SU-DHL-6 (cell line): ENCODE data around the gene ANKRD60.

Source experiments
- H2AFZ ChIP-seq: fragments of 200-600 bp; sonication (generic); 2 replicates; pipeline ENCODE4 v1.6.1; 2014; ENCODE audit warnings: low read depth, mild to moderate bottlenecking, moderate library complexity, mixed read lengths, antibody characterized with exemption, low read length; ENCODE audit not compliant: severe bottlenecking
- H3F3A ChIP-seq: fragments of 200-600 bp; shearing (Covaris generic); 2 replicates; pipeline ENCODE4 v1.6.0; 2016; ENCODE audit warnings: antibody characterized with exemption, mild to moderate bottlenecking; ENCODE audit not compliant: insufficient read depth
- H3K27ac ChIP-seq: fragments of 200-600 bp; sonication (generic); 2 replicates; pipeline ENCODE4 v1.5.1; 2016; ENCODE audit warnings: low read depth, mild to moderate bottlenecking, low read length, moderate library complexity, mixed read lengths
- H3K27me3 ChIP-seq: fragments of 200-600 bp; sonication (generic), shearing (Covaris generic); 2 replicates; pipeline ENCODE4 v1.6.0; 2014; ENCODE audit warnings: mild to moderate bottlenecking, low read length
- H3K36me3 ChIP-seq: fragments of 200-600 bp; sonication (generic); 2 replicates; pipeline ENCODE4 v1.6.1; 2014; ENCODE audit warnings: mild to moderate bottlenecking, low read length, mixed read lengths
- H3K4me2 ChIP-seq: fragments of 300-600, 200-600 bp; shearing (Covaris generic), sonication (generic); 2 replicates; pipeline ENCODE4 v1.6.0; 2014; ENCODE audit warnings: low read length, low read depth, mild to moderate bottlenecking; ENCODE audit not compliant: poor library complexity, severe bottlenecking
- H3K4me3 ChIP-seq: fragments of 200-600 bp; sonication (generic); 2 replicates; pipeline ENCODE4 v1.5.1; 2014; ENCODE audit warnings: antibody characterized with exemption, low read length, mild to moderate bottlenecking, mixed read lengths; ENCODE audit not compliant: insufficient read depth, poor library complexity, severe bottlenecking
- H3K79me2 ChIP-seq: fragments of 200-600 bp; sonication (generic); 2 replicates; pipeline ENCODE4 v1.6.1; 2014; ENCODE audit warnings: mild to moderate bottlenecking, low read length, moderate library complexity; ENCODE audit not compliant: insufficient read depth
- H3K9ac ChIP-seq: fragments of 200-600 bp; sonication (generic); 2 replicates; pipeline ENCODE4 v1.7.0; 2014; ENCODE audit warnings: mild to moderate bottlenecking, low read length
- H3K9me2 ChIP-seq: fragments of 200-600 bp; sonication (generic); replicated peaks from 2 replicates; pipeline ENCODE4 v1.6.1; 2014; ENCODE audit warnings: low read length; ENCODE audit not compliant: insufficient read depth
- H3K9me3 ChIP-seq: fragments of 200-600 bp; sonication (generic); 2 replicates; pipeline ENCODE4 v1.6.1; 2014; ENCODE audit warnings: low read length, mixed read lengths; ENCODE audit not compliant: insufficient read depth
- H4K20me1 ChIP-seq: fragments of 200-600 bp; sonication (generic); 2 replicates; pipeline ENCODE4 v1.6.1; 2014; ENCODE audit warnings: low read depth, mild to moderate bottlenecking, antibody characterized with exemption, low read length, moderate library complexity, mixed read lengths
- EZH2phosphoT487 ChIP-seq: fragments of 200-600 bp; sonication (generic), shearing (Covaris generic); conservative IDR thresholded peaks from 2 replicates; pipeline ENCODE4 v1.6.1; 2018; ENCODE audit warnings: mild to moderate bottlenecking, antibody characterized with exemption, low read length, moderate library complexity, mixed read lengths
- TF ChIP-seq, protein P1 (sequence below): fragments of 200-600 bp; sonication (generic); IDR thresholded peaks from one replicate; pipeline ENCODE4 v1.5.1; 2017; ENCODE audit warnings: antibody characterized with exemption, mild to moderate bottlenecking, low read length, moderate library complexity; ENCODE audit not compliant: insufficient read depth, poor library complexity, severe bottlenecking

ANKRD60 gene

DNA sequence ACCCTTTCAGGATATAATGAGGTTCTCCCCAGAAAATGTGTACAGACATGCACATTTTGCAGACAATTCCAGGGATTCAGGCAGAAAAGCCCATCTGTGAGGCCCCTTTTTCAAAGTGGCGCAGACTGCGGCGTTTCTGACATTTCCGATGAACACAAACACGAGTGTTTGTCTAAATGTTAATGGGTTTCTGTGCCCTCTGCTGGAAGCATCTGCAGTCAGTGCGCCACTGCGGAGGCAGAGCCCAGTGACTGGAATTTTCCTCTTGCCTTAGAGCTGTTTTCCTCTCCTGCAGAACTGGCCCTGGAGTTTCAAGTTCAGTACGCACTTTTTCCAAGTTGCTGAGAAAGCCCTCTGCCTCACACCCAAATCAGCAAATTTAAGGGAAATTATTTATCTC lies 15.3 kb downstream of the ANKRD60 start:
- H3K27ac ChIP-seq, result no peak overlapping the region
- no peaks in the 10 kb centered on the region for H3K27me3 ChIP-seq
- H3K36me3 ChIP-seq, result no peaks in the 10 kb centered on the region
- no peaks in the 10 kb centered on the region for H3K9me3 ChIP-seq
- H3F3A ChIP-seq, result no peaks in the 10 kb centered on the region
- no peak overlapping the region for H3K4me2 ChIP-seq
- no peaks in the 10 kb centered on the region for H4K20me1 ChIP-seq
- H3K79me2 ChIP-seq, result no peaks in the 10 kb centered on the region
- H3K4me3 ChIP-seq, result no peak overlapping the region
- no peaks in the 10 kb centered on the region for H3K9me2 ChIP-seq
- H2AFZ ChIP-seq, result no peak overlapping the region
- TF ChIP-seq EZH2phosphoT487, result no peak
- TF ChIP-seq, protein P1, sequence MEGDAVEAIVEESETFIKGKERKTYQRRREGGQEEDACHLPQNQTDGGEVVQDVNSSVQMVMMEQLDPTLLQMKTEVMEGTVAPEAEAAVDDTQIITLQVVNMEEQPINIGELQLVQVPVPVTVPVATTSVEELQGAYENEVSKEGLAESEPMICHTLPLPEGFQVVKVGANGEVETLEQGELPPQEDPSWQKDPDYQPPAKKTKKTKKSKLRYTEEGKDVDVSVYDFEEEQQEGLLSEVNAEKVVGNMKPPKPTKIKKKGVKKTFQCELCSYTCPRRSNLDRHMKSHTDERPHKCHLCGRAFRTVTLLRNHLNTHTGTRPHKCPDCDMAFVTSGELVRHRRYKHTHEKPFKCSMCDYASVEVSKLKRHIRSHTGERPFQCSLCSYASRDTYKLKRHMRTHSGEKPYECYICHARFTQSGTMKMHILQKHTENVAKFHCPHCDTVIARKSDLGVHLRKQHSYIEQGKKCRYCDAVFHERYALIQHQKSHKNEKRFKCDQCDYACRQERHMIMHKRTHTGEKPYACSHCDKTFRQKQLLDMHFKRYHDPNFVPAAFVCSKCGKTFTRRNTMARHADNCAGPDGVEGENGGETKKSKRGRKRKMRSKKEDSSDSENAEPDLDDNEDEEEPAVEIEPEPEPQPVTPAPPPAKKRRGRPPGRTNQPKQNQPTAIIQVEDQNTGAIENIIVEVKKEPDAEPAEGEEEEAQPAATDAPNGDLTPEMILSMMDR, result no peak
- no peak overlapping the region for H3K9ac ChIP-seq

DNA sequence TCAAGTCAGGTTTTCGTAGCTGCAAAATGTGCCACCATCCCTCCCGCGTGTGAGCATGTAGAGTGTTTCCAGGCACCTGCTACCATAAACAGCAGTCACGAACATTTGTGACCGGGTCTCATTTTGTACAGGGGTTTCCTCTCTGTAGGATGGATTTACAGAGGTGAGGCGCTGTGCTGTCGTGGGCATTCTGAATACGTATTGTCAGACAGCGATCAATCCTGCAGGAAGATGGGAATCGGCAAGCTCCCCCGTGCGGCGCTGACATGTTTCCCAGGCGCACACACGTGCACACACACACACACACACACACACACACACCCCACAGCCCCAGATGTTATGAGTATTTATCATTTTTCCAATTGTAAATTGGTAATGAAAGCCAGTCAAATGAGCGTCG lies 15.8 kb downstream of the ANKRD60 start:
- Histone ChIP-seq H3K9me3 (no peaks in the 10 kb centered on the region), H3F3A (no peaks in the 10 kb centered on the region), H3K4me3 (no peak overlapping the region), H2AFZ (no peak overlapping the region), H3K9me2 (no peaks in the 10 kb centered on the region), H3K4me2 (no peak overlapping the region), H3K9ac (no peak overlapping the region), H3K27ac (no peak overlapping the region), H3K27me3 (no peaks in the 10 kb centered on the region), H4K20me1 (no peaks in the 10 kb centered on the region), H3K79me2 (no peaks in the 10 kb centered on the region), H3K36me3 (no peaks in the 10 kb centered on the region)
- no peak for TF ChIP-seq EZH2phosphoT487
- TF ChIP-seq, protein P1, result no peak

DNA sequence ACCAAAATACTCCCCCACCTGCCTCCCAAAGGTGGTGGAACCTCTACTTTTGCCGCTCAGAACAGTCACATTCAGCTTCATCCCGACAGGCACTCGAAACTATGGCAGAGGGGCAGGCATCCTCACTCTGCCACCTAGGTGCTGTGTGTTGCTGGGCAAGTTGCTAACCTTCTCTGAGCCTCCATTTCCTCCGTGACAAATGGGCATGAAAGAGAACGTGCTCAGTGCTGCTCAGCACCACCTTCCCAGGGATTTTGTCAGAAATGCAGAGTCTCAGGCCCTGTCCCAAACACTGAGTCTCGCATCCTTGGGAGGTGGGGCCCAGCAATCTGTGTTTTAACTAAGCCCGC lies 18.1 kb downstream of the ANKRD60 start:
- no peaks in the 10 kb centered on the region for H3K36me3 ChIP-seq
- no peaks in the 10 kb centered on the region for H3K9me2 ChIP-seq
- H3K79me2 ChIP-seq, result no peaks in the 10 kb centered on the region
- no peak overlapping the region for H3K4me3 ChIP-seq
- H3K27me3 ChIP-seq, result no peaks in the 10 kb centered on the region
- no peak overlapping the region for H3K9ac ChIP-seq
- no peak overlapping the region for H2AFZ ChIP-seq
- H4K20me1 ChIP-seq, result no peaks in the 10 kb centered on the region
- no peaks in the 10 kb centered on the region for H3K9me3 ChIP-seq
- TF ChIP-seq, protein P1, result no peak
- TF ChIP-seq EZH2phosphoT487, result no peak
- no peak overlapping the region for H3K27ac ChIP-seq
- no peak overlapping the region for H3K4me2 ChIP-seq
- H3F3A ChIP-seq, result no peaks in the 10 kb centered on the region
